ENCODE results near the gene TNFRSF6B.

DNA sequence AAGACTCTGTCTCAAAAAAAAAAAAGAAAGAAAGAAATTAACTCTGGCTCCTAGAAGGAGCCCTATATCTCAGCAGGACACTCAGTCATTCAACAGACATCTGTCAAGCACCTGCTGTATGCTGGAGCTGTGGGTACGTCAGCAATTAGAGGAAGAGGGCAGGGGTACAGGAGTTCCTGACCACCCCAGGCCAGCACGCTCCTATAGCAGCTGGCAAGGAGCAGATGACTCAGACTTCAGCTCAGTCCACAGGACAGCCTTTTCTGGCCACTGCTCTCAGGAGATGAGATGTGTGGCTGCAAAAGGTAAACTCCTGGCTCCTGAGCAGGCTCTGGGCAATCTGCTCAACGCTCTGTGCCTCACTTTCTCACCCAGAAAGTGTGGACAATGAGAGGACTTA, 40.0 kb upstream of the TNFRSF6B start:
- TF ChIP-seq TAF1 (IDR thresholded peaks at IDR 0.05; ENCODE audit: borderline replicate concordance, low read depth, low read length), result no peak
- no peak for TF ChIP-seq MAX (IDR thresholded peaks at IDR 0.05; ENCODE audit: low read depth)
- TF ChIP-seq CTCF (IDR thresholded peaks at IDR 0.05), result no peak
- no peak for TF ChIP-seq EZH2phosphoT487 (IDR thresholded peaks at IDR 0.05; ENCODE audit: borderline replicate concordance, low read depth)

All from SK-N-SH (cell line).